Measurements from ENCODE around the gene MYL10.

The MYL10 gene

GRCh38 chr7:101598986-101599771 is 29.9 kb downstream of the MYL10 start:
- DNase-seq (ENCODE audit: insufficient read length, low spot score) (no peak), FAIRE-seq (no peak)

GRCh38 chr7:101598422-101598985 is 30.6 kb downstream of the MYL10 start:
- FAIRE-seq (no peak), DNase-seq (ENCODE audit: insufficient read length, low spot score) (no peak)

GRCh38 chr7:101597941-101598340 is 31.2 kb downstream of the MYL10 start:
- no peak for FAIRE-seq
- DNase-seq (ENCODE audit: insufficient read length, low spot score): no peak

- DNase-seq (ENCODE audit: insufficient read length, low spot score): no peak
- no peak for FAIRE-seq
These were observed 32.2 kb downstream of the MYL10 start for GRCh38 chr7:101596898-101597297.

GRCh38 chr7:101595766-101596537 is 33.1 kb downstream of the MYL10 start:
- no peak for DNase-seq (ENCODE audit: insufficient read length, low spot score)
- FAIRE-seq: no peak

- FAIRE-seq: no peak
- DNase-seq (ENCODE audit: insufficient read length, low spot score): no peak
These were observed 33.9 kb downstream of the MYL10 start for GRCh38 chr7:101595246-101595645.

GRCh38 chr7:101594790-101595189 is 34.3 kb downstream of the MYL10 start:
- DNase-seq (ENCODE audit: insufficient read length, low spot score) (no peak), FAIRE-seq (no peak)

- DNase-seq (ENCODE audit: insufficient read length, low spot score): no peak
- FAIRE-seq: no peak
These were observed 35.5 kb downstream of the MYL10 start for GRCh38 chr7:101593556-101593955.

GRCh38 chr7:101591504-101591903 is 37.6 kb downstream of the MYL10 start:
- FAIRE-seq: no peak
- no peak for DNase-seq (ENCODE audit: insufficient read length, low spot score)

GRCh38 chr7:101590663-101591435 is 38.2 kb downstream of the MYL10 start:
- DNase-seq (ENCODE audit: insufficient read length, low spot score): no peak
- FAIRE-seq: no peak

- no peak for FAIRE-seq
- no peak for DNase-seq (ENCODE audit: insufficient read length, low spot score)
These were observed 39.0 kb downstream of the MYL10 start for GRCh38 chr7:101589976-101590662.

GRCh38 chr7:101589052-101589451 is 40.0 kb downstream of the MYL10 start:
- FAIRE-seq (no peak), DNase-seq (ENCODE audit: insufficient read length, low spot score) (no peak)

GRCh38 chr7:101588131-101588935 is 40.8 kb downstream of the MYL10 start:
- DNase-seq (ENCODE audit: insufficient read length, low spot score) (no peak), FAIRE-seq (no peak)

- no peak for DNase-seq (ENCODE audit: insufficient read length, low spot score)
- FAIRE-seq: no peak
These were observed 42.0 kb downstream of the MYL10 start for GRCh38 chr7:101586906-101587677.

- DNase-seq (ENCODE audit: insufficient read length, low spot score) (no peak), FAIRE-seq (no peak)
These were observed 42.8 kb downstream of the MYL10 start for GRCh38 chr7:101586078-101586905.

GRCh38 chr7:101582971-101583370 is 46.1 kb downstream of the MYL10 start:
- no peak for DNase-seq (ENCODE audit: insufficient read length, low spot score)
- FAIRE-seq: no peak

- FAIRE-seq (no peak), DNase-seq (ENCODE audit: insufficient read length, low spot score) (no peak)
These were observed 47.2 kb downstream of the MYL10 start for GRCh38 chr7:101581891-101582290.

- DNase-seq (ENCODE audit: insufficient read length, low spot score): no peak
These were observed 48.5 kb downstream of the MYL10 start for GRCh38 chr7:101580596-101580995.

More at GRCh38 chr7:101580596-101580995, 48.5 kb downstream of the MYL10 start:
- FAIRE-seq: no peak

All from GM19239 (cell line).